GM12878 (cell line): ENCODE results near the gene SMIM5. TPM values are rescaled to one million over a fixed set of nuclear protein-coding genes. Genes with fewer than 3 reads are reported as not detected.

Experiments
- ATAC-seq: fragments of 200-7000 bp; cut with Tn5 transposase; 3 replicates; pipeline ENCODE4 v1.9.1; 2020; ENCODE audit warnings: mild to moderate bottlenecking, moderate library complexity
- BruUV-seq: library from RNA; stranded (reverse); fragments of 400-500 nt; replicated peaks from 2 replicates; lab custom pipeline; 2021; lab: Mats Ljungman, UMichigan
- CTCF ChIA-PET: fragments of 300-600 bp; sonication (Branson Sonifier 250); formaldehyde crosslinking; extraction: SDS; loops from one replicate; lab custom pipeline; 2021; ENCODE audit warnings: inconsistent platforms; lab: Yijun Ruan, JAX
- POLR2A ChIA-PET: fragments of 350-600 bp; formaldehyde crosslinking; extraction: SDS; loops from one replicate; lab custom pipeline; 2021; ENCODE audit warnings: inconsistent platforms; lab: Charles Lee
- RAD21 ChIA-PET: fragments of 300-600 bp; sonication (Branson Sonifier 250); formaldehyde crosslinking; loops from one replicate; lab custom pipeline; 2023; ENCODE audit warnings: antibody characterized with exemption; ENCODE audit not compliant: unreplicated experiment; lab: Charles Lee
- SMC1A ChIA-PET: fragments of 300-600 bp; sonication (Branson Sonifier 250); formaldehyde crosslinking; loops from one replicate; lab custom pipeline; 2023; ENCODE audit not compliant: unreplicated experiment, uncharacterized antibody; lab: Charles Lee
- DNase-seq: peaks from one replicate; pipeline ENCODE4 v3.0.0-alpha.2; 2011; ENCODE audit warnings: low read depth, low spot score
- FAIRE-seq: peaks from 3 replicates; lab custom pipeline; 2011; peaks lifted over from hg19 to GRCh38; lab: Jason Lieb, UNC
- H2AFZ ChIP-seq: 2 replicates; pipeline ENCODE4 v1.6.0; 2011; ENCODE audit warnings: low read depth, low read length, control low read depth; ENCODE audit not compliant: control insufficient read depth
- H3K27ac ChIP-seq: 2 replicates; pipeline ENCODE4 v1.5.1; 2011; ENCODE audit warnings: control low read depth; ENCODE audit not compliant: control insufficient read depth, insufficient read depth
- H3K27me3 ChIP-seq, 2 experiments: replicated peaks in 1 of 2; 2 replicates each; pipeline versions ENCODE4 v1.6.0 to v1.6.1; 2011; ENCODE audit warnings: low read length in 1 of 2; ENCODE audit not compliant: control insufficient read depth in 2 of 2, insufficient read depth in 2 of 2
- H3K36me3 ChIP-seq, 2 experiments: 2 replicates each; pipeline ENCODE4 v1.5.1; 2011; ENCODE audit warnings: low read length in 1 of 2; ENCODE audit not compliant: control insufficient read depth in 2 of 2, insufficient read depth in 2 of 2
- H3K4me1 ChIP-seq: 2 replicates; pipeline ENCODE4 v1.6.1; 2011; ENCODE audit warnings: mild to moderate bottlenecking, low read length, moderate library complexity, mixed read lengths; ENCODE audit not compliant: control insufficient read depth, insufficient read depth
- H3K4me2 ChIP-seq: 2 replicates; pipeline ENCODE4 v1.6.0; 2011; ENCODE audit warnings: control low read depth; ENCODE audit not compliant: control insufficient read depth, insufficient read depth
- H3K4me3 ChIP-seq: fragments of 200-600 bp; sonication (generic); 2 replicates; pipeline ENCODE4 v1.5.1; 2016
- H3K79me2 ChIP-seq: 2 replicates; pipeline ENCODE4 v1.6.0; 2011; ENCODE audit warnings: low read length; ENCODE audit not compliant: control insufficient read depth, insufficient read depth
- H3K9ac ChIP-seq: 2 replicates; pipeline ENCODE4 v1.8.0; 2011; ENCODE audit warnings: low read length, control low read depth, mixed read lengths; ENCODE audit not compliant: control insufficient read depth, insufficient read depth
- H3K9me3 ChIP-seq: replicated peaks from 3 replicates; pipeline ENCODE4 v1.5.1; 2011; ENCODE audit warnings: mild to moderate bottlenecking, low read length; ENCODE audit not compliant: control insufficient read depth, insufficient read depth
- H4K20me1 ChIP-seq: 2 replicates; pipeline ENCODE4 v1.6.0; 2011; ENCODE audit not compliant: control insufficient read depth, insufficient read depth
- BMI1 ChIP-seq: fragments of 450-650 bp; IDR thresholded peaks from 2 replicates; pipeline ENCODE4 v1.6.1; 2016; ENCODE audit warnings: mild to moderate bottlenecking, moderate library complexity, borderline replicate concordance
- GABPA ChIP-seq: IDR thresholded peaks from 2 replicates; pipeline ENCODE4 v1.6.1; 2014; ENCODE audit warnings: antibody characterized with exemption, low read depth, mild to moderate bottlenecking, inconsistent platforms
- KLF5 ChIP-seq: fragments of 450-650 bp; IDR thresholded peaks from 2 replicates; pipeline ENCODE4 v1.6.1; 2014; ENCODE audit warnings: mild to moderate bottlenecking; ENCODE audit not compliant: partially characterized antibody
- NFIC ChIP-seq: IDR thresholded peaks from 2 replicates; pipeline ENCODE4 v1.6.1; 2012; ENCODE audit warnings: low read depth, mild to moderate bottlenecking, inconsistent platforms, low read length, moderate library complexity
- NFXL1 ChIP-seq: fragments of 450-650 bp; IDR thresholded peaks from 2 replicates; pipeline ENCODE4 v1.6.1; 2017; ENCODE audit warnings: antibody characterized with exemption, mild to moderate bottlenecking, borderline replicate concordance
- NFYA ChIP-seq: IDR thresholded peaks from 2 replicates; pipeline ENCODE4 v1.6.1; 2011; ENCODE audit warnings: low read depth, mild to moderate bottlenecking, low read length, improper control_type of control experiment, borderline replicate concordance
- NR2F1 ChIP-seq: fragments of 450-650 bp; conservative IDR thresholded peaks from 2 replicates; pipeline ENCODE4 v1.6.1; 2017; ENCODE audit warnings: mild to moderate bottlenecking
- PBX3 ChIP-seq: IDR thresholded peaks from 2 replicates; pipeline ENCODE4 v1.6.1; 2011; ENCODE audit warnings: mild to moderate bottlenecking, low read depth, low read length, moderate library complexity; ENCODE audit not compliant: insufficient replicate concordance
- ZBTB40 ChIP-seq: fragments of 450-650 bp; IDR thresholded peaks from 2 replicates; pipeline ENCODE4 v1.6.1; 2016; ENCODE audit warnings: mild to moderate bottlenecking, moderate library complexity, borderline replicate concordance
- WGBS: methylation state at CpG from one replicate; pipeline ENCODE4 v1.1.6; 2016; ENCODE audit warnings: low lambda C conversion rate; ENCODE audit not compliant: insufficient replicate concordance, insufficient coverage; ENCODE audit errors: missing lambda C conversion rate; 5-methylcytosine and 5-hydroxymethylcytosine counted together
- in situ Hi-C: fragments of 300-500 bp; cut with MboI; formaldehyde crosslinking; loops from 9 replicates; pipeline ENCODE4 v1.14.3; 2018; ENCODE audit warnings: mixed read lengths
- intact Hi-C: fragments of 100-400 bp; cut with micrococcal nuclease; formaldehyde crosslinking; loops from one replicate; pipeline ENCODE4 v1.14.2; 2022; ENCODE audit not compliant: unreplicated experiment
- polyA plus RNA-seq, 11 experiments: library from polyadenylated mRNA; depleted of rRNA in 4 of 11; unstranded in 6 of 11; stranded (reverse) in 5 of 11; fragments of >200 nt; fragmentation: Nextera tagmentation in 4 of 11; fragmentation: Illumina TruSeq in 1 of 11; extraction: Ambion mirVana in 4 of 11; extraction: Trizol in 1 of 11; gene quantifications; 1 replicate in 1 of 11; 2 replicates in 10 of 11; pipeline versions ENCODE4 v1.2.1 to v1.2.3, GENCODE V29; 2011 to 2016; ENCODE audit warnings: inconsistent platforms in 2 of 11, missing spikeins in 2 of 11, low read depth in 1 of 11
- total RNA-seq, 4 experiments: library from RNA; depleted of rRNA in 3 of 4; stranded (reverse); fragments of >200 nt in 3 of 4; fragmentation: Illumina TruSeq in 1 of 4; extraction: Trizol in 1 of 4; gene quantifications; 2 replicates each; pipeline versions ENCODE4 v1.2.1 to v1.2.3, GENCODE V29; 2013 to 2021

Gene SMIM5
- total and polyA plus RNA-seq, 10 of the 15 experiments (the other 5 are each of a cell fraction or from before 2014, with no cell fraction given), result 0.08 to 0.11 TPM; not detected in 8

- no peaks in the 10 kb centered on the region for H3K9me3 ChIP-seq
These were observed 10.4 kb downstream of the SMIM5 start for GRCh38 chr17:75643643-75644017.

More at GRCh38 chr17:75643643-75644017, 10.4 kb downstream of the SMIM5 start:
- H3K36me3 ChIP-seq, result peaks cover 3 to 8% of the 10 kb centered on the region in 2 experiments; a peak in 3 of 4 replicates
- BruUV-seq, result no TSS peak
- no peak overlapping the region for H3K4me2 ChIP-seq
- H3K9ac ChIP-seq, result no peak overlapping the region
- H3K4me1 ChIP-seq, result peaks cover 14% of the 10 kb centered on the region
- WGBS, result 86% methylated on average over 7 of the region's 7 CpGs
- no peaks in the 10 kb centered on the region for H3K79me2 ChIP-seq
- no peak overlapping the region for H2AFZ ChIP-seq
- H3K27me3 ChIP-seq, result no peaks in the 10 kb centered on the region
- ChIA-PET RAD21 (interaction anchor here (0.5 to 4.3 kb wide), 2 partner anchors 10 to 33 kb away, joined by 4 to 33 read pairs; partner anchors contain the start of gene SMIM5), SMC1A (interaction anchor here (3.5 to 4.5 kb wide), 2 partner anchors 10 to 11 kb away, joined by 20 to 28 read pairs; partner anchors contain the start of gene SMIM5), CTCF (interaction anchor here (0.9 to 19.5 kb wide), 5 partner anchors 10 to 104 kb away, joined by 3 to 349 read pairs (median 5); partner anchors contain the start of gene SMIM5), POLR2A (no interaction called here)
- no peak for FAIRE-seq
- no peak for TF ChIP-seq BMI1
- TF ChIP-seq KLF5, result no peak
- no peak for TF ChIP-seq ZBTB40
- no peak for TF ChIP-seq PBX3
- no peak for TF ChIP-seq NFIC
- no peak for TF ChIP-seq GABPA
- no peak for TF ChIP-seq NFXL1
- no peak for TF ChIP-seq NR2F1
- TF ChIP-seq NFYA, result no peak
- no peaks in the 10 kb centered on the region for H4K20me1 ChIP-seq
- DNase-seq, result no peak
- ATAC-seq, result no peak
- intact Hi-C loops (no loop called here), in situ Hi-C loops (no loop called here)
- H3K27ac ChIP-seq, result no peak overlapping the region
- no peak overlapping the region for H3K4me3 ChIP-seq
